ENCODE data around the gene ZNF679. TPM values are rescaled to one million over a fixed set of nuclear protein-coding genes. Genes with fewer than 3 reads are reported as not detected.
"Not testable (repeated sequence)": the region's sequence is repeated elsewhere in the genome, so short reads cannot be mapped to it uniquely, and the experiment has no call there.

Gene ZNF679
- total RNA-seq, 1 donor = not detected

DNA sequence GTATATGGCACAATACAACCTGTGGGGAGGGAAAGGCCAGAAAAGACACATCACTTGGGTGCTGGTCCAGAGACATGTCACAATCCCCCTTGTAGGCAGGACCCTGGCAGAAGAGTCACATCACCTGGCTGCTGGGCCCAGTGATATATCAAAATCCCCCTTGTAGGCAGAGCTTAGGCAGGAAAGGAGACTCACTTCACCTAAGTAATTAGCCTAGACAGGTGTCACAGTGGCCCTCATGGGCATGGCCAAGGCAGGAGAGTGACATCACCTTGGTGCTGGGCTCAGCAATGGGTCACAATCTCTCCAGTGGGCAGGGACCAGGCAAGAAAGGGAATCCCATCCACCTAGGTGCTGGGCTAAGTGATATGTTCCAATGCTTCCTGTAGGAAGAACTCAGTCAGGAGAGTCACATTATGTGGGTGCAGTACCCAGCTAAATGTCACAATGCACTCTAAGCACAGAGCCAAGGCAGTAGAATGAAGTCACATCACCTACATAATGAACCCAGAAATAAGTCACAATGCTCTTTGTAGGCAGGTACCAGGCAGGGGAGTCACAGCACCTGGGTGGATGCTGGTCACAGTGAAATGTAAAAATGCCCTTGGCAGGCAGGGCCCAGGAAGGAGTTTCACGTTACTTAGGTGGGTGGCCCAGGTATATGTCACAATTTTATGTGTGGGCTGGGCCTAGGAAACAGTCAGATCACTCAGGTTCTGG lies 66.6 kb downstream of the ZNF679 start:
- H3K4me3 ChIP-seq (ENCODE audit: low read length) = no peak overlapping the region
- H3K9me3 ChIP-seq (ENCODE audit: low read depth, low read length) = no peaks in the 10 kb centered on the region
- no peaks in the 10 kb centered on the region for H3K27me3 ChIP-seq (ENCODE audit: insufficient read depth, low read length)
- H3K4me1 ChIP-seq (ENCODE audit: insufficient read depth, low read length) = no peaks in the 10 kb centered on the region

DNA sequence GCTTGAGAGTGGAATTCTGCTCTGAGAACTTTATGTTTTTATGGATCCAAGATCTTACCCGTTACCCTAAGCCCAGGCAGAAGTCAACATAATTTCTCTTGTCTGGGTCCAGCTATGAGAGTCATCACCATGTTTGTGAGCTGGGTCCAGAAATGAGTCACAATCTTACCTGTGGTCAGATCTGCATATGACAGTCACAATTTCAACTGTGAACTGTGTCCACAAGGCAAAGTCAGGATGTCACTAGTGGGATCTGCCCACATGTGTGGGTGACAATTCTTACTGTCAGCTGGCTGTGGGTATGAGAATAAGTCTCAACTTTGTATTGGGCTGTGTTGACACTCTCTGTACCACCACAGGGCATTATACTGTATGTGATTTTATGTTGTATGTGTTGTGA lies 69.1 kb downstream of the ZNF679 start:
- H3K9me3 ChIP-seq (ENCODE audit: low read depth, low read length); H3K4me1 ChIP-seq (ENCODE audit: insufficient read depth, low read length); H3K27me3 ChIP-seq (ENCODE audit: insufficient read depth, low read length); H3K4me3 ChIP-seq (ENCODE audit: low read length): not testable (repeated sequence)

DNA sequence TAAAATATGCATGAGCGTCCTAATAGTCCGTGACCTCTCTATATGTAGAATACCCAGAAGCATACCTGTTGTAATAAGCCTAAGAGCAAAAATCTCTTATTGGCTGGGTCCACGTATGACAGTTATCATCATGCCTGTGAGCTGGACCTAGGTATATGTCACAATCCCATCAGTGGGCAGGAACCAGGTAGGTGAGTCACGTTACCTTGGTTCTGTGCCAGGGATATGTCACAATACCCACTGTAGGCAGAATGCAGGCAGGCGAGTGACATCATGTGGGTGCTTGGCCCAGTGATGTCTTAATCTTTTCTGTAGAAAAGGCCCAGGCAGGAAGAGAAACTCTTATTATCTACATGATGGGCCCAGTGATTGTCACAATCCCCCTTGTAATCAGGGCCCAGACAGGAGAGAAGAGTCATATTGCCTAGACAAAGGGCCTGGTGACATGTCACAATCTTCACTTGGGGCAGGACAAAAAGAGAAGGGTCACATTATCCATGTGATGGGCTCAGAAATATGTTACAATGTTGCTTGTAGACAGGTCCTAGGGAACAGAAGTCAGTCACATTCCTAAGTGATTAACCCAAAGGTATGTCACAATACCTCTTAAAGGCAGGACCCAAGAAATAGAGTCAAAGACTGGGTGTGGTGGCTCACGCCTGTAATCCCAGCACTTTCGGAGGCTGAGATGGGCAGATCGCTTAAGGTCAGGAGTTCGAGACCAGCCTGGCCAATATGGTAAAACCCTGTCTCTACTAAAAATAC lies 72.5 kb downstream of the ZNF679 start:
- no peak overlapping the region for H3K4me3 ChIP-seq (ENCODE audit: low read length)

DNA sequence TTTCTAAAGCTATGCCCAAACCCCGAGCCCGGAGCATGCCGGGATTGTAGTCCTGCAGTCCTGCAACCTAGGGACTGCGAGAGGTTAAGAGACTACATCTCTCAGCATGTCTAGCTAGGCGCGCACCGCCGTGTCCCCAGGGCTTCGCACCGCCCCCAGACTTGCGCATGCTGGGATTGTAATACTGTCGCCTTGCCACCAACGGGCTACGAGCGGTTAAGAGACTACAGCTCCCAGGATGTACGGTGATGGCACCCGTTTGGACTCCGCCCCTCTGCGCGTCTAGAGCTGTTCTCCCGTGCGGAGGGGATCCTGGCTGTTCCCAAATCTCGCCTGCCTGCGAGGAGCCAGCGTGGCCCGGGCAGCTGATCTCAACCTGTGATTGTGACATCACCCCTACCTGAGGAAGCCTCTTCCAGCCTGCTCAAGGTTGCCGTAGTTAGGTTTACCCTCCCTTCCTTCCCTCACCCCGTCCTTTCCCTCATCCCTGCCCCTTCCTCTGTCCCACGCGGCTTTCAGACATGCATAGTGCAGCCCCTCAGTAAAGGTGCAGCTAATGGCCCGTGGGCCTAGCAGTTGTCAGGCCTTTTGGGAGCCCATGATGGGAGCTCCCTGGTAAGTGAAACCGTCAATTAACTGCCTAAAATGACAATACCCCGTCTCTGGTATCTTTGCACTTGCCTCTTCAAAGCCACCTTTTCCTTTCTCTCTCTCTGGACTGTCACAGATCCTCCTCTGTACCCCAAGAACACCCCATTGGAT lies 79.2 kb downstream of the ZNF679 start:
- peaks cover 25% of the 10 kb centered on the region for H3K4me1 ChIP-seq (ENCODE audit: insufficient read depth, low read length)
- H3K4me3 ChIP-seq (ENCODE audit: low read length) = peak overlapping the region; percentile 52
- no peaks in the 10 kb centered on the region for H3K27me3 ChIP-seq (ENCODE audit: insufficient read depth, low read length)
- no peaks in the 10 kb centered on the region for H3K9me3 ChIP-seq (ENCODE audit: low read depth, low read length)

More for the DNA sequence above, 72.5 kb downstream of the ZNF679 start:
- Histone ChIP-seq H3K9me3 (ENCODE audit: low read depth, low read length) (no peaks in the 10 kb centered on the region), H3K27me3 (ENCODE audit: insufficient read depth, low read length) (no peaks in the 10 kb centered on the region), H3K4me1 (ENCODE audit: insufficient read depth, low read length) (peaks cover 9% of the 10 kb centered on the region)

DNA sequence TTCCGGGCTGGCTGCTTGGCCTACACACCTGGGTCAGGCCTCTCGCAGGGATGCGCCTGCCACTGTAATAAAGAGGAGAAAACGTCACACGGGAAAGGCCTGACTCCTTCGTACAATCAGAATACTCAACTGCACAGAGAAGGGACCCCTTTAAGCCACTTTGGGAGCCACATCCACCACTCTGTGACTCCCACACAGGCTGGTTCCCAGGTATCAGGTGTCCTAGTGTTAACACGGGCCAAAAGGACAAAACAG lies 79.7 kb downstream of the ZNF679 start:
- H3K27me3 ChIP-seq (ENCODE audit: insufficient read depth, low read length) = no peaks in the 10 kb centered on the region
- H3K4me1 ChIP-seq (ENCODE audit: insufficient read depth, low read length) = peaks cover 25% of the 10 kb centered on the region
- no peaks in the 10 kb centered on the region for H3K9me3 ChIP-seq (ENCODE audit: low read depth, low read length)
- no peak overlapping the region for H3K4me3 ChIP-seq (ENCODE audit: low read length)

DNA sequence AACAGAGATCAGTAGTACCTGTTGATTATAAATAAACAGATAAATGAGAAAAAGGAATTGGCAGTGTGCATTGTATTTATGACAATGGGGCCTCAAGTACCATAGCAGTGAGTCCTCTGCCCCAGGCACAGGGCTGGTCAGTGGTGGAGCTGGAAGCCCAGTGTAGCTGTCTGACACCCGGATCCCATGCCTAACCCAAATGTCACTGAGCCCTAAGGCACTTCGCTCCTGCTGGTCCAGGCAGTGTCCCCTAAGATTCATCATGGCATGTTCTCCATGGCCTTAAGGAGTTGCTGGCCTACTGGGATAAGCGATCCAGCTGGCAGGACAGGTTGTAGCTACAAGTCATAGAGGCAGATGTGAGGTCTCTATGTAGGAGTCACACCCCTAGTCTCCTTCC lies 82.2 kb downstream of the ZNF679 start:
- H3K9me3 ChIP-seq (ENCODE audit: low read depth, low read length) = no peaks in the 10 kb centered on the region
- no peak overlapping the region for H3K4me3 ChIP-seq (ENCODE audit: low read length)

DNA sequence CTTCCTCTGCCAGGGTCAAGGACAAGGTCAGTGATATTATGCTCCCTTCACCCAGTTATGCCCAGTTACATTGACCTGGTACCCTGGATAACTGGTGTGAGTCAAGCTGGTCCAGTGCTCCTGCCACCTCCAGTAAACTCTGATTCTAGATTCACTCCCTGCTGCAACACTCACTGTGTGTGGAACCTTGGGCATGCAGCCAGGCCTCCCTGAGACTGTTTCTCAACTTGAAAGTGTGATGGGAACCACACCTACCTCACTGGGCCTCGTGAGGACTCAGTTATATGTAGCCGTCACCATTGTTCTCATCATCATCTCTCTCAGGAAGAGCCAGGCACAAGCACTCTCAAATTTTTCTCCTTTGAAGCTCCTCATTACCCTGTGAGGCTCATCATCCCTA lies 84.6 kb downstream of the ZNF679 start:
- Histone ChIP-seq H3K9me3 (ENCODE audit: low read depth, low read length) (no peaks in the 10 kb centered on the region), H3K4me3 (ENCODE audit: low read length) (no peak overlapping the region), H3K4me1 (ENCODE audit: insufficient read depth, low read length) (peaks cover 27% of the 10 kb centered on the region), H3K27me3 (ENCODE audit: insufficient read depth, low read length) (no peaks in the 10 kb centered on the region)

More for the DNA sequence above, 82.2 kb downstream of the ZNF679 start:
- H3K4me1 ChIP-seq (ENCODE audit: insufficient read depth, low read length) = peaks cover 35% of the 10 kb centered on the region
- H3K27me3 ChIP-seq (ENCODE audit: insufficient read depth, low read length) = no peaks in the 10 kb centered on the region

DNA sequence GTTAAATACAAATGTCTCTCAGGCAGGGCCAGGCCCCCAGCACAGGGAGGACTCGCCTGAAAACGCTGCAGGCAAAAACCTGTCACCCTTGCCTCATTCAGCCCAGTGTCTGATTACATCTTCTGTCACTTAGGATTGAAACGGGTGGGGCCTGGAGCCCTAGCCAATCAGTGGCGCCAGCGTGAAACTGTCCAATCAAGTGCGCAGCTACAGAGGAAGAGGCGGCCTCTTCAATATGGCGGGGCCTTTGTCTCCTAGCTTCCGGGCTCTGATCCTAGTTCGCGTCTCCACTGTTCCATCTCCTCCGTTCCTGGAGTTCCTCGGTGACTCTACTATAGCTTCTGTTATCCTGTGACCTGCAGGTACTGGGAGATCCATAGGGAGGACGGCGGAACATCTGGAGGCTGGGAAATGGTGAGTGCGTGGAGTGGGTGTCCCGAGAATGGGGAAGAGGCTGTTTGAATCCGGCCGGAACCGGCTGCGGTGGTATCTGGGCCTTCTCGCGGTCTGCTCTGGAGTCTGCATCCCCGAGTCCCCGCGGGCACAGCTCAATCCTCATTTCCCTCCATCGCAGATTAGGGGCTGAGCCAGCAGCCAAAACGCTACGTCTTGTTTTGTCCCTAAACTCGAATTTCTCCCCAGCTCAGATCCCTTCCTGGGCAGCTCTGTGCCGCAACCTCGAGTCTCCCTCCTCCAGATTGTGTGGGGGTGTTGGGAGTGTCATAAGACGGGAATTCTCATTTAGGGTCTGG lies 85.6 kb downstream of the ZNF679 start, which contains the start of gene ZNF736:
ZNF736 (plus strand) TSS at position 222 of the 752 bp plus-strand sequence; CDS start at position 412, 190 bp downstream.
- Histone ChIP-seq H3K4me3 (ENCODE audit: low read length) (peak within 1 kb of the TSS; percentile 59), H3K9me3 (ENCODE audit: low read depth, low read length) (no peaks in the 10 kb centered on the region), H3K4me1 (ENCODE audit: insufficient read depth, low read length) (peaks cover 24% of the 10 kb centered on the region)

DNA sequence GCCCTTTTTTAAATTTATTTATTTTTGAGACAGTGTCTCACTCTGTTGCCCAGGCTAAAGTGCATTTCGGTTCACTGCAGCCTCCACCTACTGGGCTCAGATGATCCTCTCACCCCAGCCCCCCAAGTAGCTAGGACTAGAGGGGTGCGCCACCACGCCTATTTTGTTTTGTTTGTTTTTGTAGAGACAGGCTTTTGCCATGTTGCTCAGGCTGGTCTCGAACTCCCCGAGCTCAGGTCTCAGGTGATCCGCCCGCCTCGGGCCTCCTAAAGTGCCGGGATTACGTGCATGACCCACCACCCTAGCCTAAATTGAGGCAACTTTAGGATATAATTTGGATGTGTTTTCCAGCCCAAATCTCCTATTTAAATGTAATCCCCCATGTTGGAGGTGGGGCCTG lies 86.3 kb downstream of the ZNF679 start:
- H3K4me1 ChIP-seq (ENCODE audit: insufficient read depth, low read length) = peaks cover 24% of the 10 kb centered on the region
- no peaks in the 10 kb centered on the region for H3K27me3 ChIP-seq (ENCODE audit: insufficient read depth, low read length)
- peak overlapping the region; percentile 59 for H3K4me3 ChIP-seq (ENCODE audit: low read length)

More for the DNA sequence above, 85.6 kb downstream of the ZNF679 start, which contains the start of gene ZNF736:
- H3K27me3 ChIP-seq (ENCODE audit: insufficient read depth, low read length) = no peaks in the 10 kb centered on the region

DNA sequence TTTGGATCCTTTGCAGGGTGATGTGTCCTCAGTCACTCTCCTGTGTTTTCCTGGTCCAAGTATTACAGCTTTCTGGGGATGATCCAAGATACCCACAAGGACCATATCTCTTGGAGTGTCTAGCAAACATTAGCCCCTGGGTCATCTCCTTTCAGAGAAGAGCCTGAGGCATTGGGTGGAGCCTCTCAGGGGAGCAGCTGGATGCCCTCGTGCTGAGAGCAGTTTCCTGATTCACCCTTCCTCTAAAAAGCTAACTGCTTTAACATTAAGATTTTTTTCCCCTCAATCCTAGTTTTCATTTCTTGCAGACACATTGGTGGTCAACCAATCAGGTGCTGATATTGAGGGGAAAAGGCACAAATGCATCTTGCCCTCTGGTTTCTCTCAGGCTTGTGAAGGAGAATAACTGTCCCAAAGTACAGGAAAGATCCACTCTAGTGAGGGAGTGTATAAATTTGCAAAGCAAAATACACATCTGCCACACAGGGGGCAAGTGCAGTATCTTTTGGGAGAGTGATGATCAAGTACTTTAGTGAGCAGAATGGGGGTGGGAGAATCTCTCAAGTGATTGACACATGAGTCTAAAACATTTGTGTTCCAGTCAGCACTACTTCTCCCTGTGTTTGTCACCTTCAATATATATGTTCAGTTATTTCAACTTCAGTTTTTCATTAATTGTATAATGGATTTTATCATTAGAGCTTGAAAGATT lies 87.9 kb downstream of the ZNF679 start:
- H3K4me3 ChIP-seq (ENCODE audit: low read length); H3K9me3 ChIP-seq (ENCODE audit: low read depth, low read length); H3K27me3 ChIP-seq (ENCODE audit: insufficient read depth, low read length): not testable (repeated sequence)
- H3K4me1 ChIP-seq (ENCODE audit: insufficient read depth, low read length) = peaks cover 24% of the 10 kb centered on the region

More for the DNA sequence above, 86.3 kb downstream of the ZNF679 start:
- H3K9me3 ChIP-seq (ENCODE audit: low read depth, low read length) = no peaks in the 10 kb centered on the region

Other genes starting within 250 kb of the ZNF679 start
- gene ZNF722, start 229.6 kb upstream of the ZNF679 start, total RNA-seq = not detected
- gene ZNF727, start 183.0 kb upstream of the ZNF679 start, total RNA-seq = 0.52 TPM
- not detected for gene ZNF735, start 21.3 kb upstream of the ZNF679 start, total RNA-seq
- 31.3 TPM for gene ZNF736, start 85.5 kb downstream of the ZNF679 start, total RNA-seq

Measured in mononuclear cell (primary cell).